ENCODE results near the gene C2CD3. TPM values are rescaled to one million over a fixed set of nuclear protein-coding genes. Genes with fewer than 3 reads are reported as not detected.

The C2CD3 gene
- total RNA-seq, 4 donors from 2014 or later = 11.4 to 30.1 (median 25.3) TPM

DNA sequence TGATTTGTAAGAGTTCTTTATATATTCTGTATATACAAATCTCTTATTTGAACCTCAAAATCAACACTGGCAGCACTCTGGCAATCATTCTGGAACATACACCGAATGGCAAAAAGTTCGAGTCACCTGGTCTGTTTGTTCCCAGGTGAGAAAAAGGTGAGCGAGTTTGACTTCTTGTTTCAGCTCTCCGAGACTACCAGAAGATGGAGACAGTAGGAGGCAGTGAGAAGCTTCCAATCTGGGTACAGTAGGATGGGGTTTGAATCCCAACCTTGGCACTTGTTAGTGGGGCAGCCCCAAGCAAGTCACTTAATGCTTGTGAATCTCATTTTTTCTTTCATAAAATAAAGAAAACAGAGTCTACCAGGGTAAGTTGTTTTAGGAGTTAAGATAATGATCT lies 76.4 kb downstream of the C2CD3 start:
- H3K4me3 ChIP-seq = no peak overlapping the region
- H3K9me3 ChIP-seq = no peaks in the 10 kb centered on the region
- H3K4me1 ChIP-seq = no peaks in the 10 kb centered on the region
- 90 to 100% methylated on average over 2 of the region's 4 CpGs for WGBS, 2 donors (ENCODE audit: low coverage in 1 of 2)
- peaks cover 3 to 98% of the 10 kb centered on the region in 2 donors for H3K36me3 ChIP-seq
- no peak overlapping the region for H3K27ac ChIP-seq
- TF ChIP-seq, protein P1, sequence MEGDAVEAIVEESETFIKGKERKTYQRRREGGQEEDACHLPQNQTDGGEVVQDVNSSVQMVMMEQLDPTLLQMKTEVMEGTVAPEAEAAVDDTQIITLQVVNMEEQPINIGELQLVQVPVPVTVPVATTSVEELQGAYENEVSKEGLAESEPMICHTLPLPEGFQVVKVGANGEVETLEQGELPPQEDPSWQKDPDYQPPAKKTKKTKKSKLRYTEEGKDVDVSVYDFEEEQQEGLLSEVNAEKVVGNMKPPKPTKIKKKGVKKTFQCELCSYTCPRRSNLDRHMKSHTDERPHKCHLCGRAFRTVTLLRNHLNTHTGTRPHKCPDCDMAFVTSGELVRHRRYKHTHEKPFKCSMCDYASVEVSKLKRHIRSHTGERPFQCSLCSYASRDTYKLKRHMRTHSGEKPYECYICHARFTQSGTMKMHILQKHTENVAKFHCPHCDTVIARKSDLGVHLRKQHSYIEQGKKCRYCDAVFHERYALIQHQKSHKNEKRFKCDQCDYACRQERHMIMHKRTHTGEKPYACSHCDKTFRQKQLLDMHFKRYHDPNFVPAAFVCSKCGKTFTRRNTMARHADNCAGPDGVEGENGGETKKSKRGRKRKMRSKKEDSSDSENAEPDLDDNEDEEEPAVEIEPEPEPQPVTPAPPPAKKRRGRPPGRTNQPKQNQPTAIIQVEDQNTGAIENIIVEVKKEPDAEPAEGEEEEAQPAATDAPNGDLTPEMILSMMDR (IDR thresholded peaks at IDR 0.05) = no peak
- no peak for TF ChIP-seq POLR2AphosphoS5 (IDR thresholded peaks at IDR 0.05)
- no peak for TF ChIP-seq EP300 (IDR thresholded peaks at IDR 0.05)
- TF ChIP-seq POLR2A (IDR thresholded peaks at IDR 0.05) = no peak
- no peaks in the 10 kb centered on the region for H3K27me3 ChIP-seq
- ATAC-seq = no peak

DNA sequence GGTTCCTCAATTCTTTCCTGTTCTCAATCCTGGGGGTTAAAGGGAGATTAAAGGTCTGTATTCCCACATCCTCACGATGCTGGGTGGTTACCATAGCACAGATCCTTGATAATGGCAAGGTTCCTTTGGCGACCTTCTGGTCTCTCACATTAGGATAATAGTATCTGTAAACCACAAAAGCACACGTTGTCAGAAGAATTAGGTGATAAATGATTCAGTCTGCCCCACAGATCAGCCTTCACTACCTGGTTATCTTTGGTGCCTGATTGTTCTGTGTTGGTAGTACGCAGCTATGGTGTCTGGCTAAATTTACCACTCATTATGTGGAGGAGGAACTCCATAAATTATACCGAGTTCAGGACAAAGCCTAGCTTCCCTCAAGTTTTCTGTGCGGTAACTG lies 78.4 kb downstream of the C2CD3 start:
- Histone ChIP-seq H3K4me3 (no peak overlapping the region), H3K36me3 (peaks cover 3 to 97% of the 10 kb centered on the region in 2 donors), H3K27ac (no peak overlapping the region), H3K9me3 (no peaks in the 10 kb centered on the region), H3K27me3 (no peaks in the 10 kb centered on the region), H3K4me1 (no peaks in the 10 kb centered on the region)
- TF ChIP-seq POLR2A (IDR thresholded peaks at IDR 0.05) (no peak), EP300 (IDR thresholded peaks at IDR 0.05) (no peak), POLR2AphosphoS5 (IDR thresholded peaks at IDR 0.05) (no peak)
- TF ChIP-seq, protein P1 (IDR thresholded peaks at IDR 0.05) = no peak
- WGBS, 2 donors (ENCODE audit: low coverage in 1 of 2) = 83 to 86% methylated on average over 3 to 6 of the region's 6 CpGs
- no peak for ATAC-seq

DNA sequence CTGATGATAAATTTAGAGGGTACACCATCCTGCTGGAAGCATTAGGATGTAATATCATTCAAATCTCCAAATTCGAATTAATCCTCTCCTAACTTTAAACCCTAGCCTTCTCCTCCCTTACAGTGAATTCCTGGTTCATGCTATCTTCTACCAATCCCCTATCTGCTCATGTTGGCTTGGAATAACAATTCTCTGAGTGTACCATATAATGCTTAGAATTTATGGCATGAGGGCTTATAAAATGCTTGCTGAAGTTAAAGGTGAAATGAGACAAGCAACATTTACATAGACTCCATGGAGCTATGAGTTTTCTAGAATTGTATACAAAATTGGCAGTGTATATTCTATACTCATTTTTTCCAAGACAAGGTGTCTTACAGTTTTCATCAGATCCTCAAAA lies 79.3 kb downstream of the C2CD3 start:
- WGBS, 2 donors (ENCODE audit: low coverage in 1 of 2) = 80% methylated on average over 1 of the region's 1 CpG; no CpG with 5 or more reads in 1 of the 2 donors
- Histone ChIP-seq H3K4me1 (no peaks in the 10 kb centered on the region), H3K9me3 (no peaks in the 10 kb centered on the region), H3K27me3 (no peaks in the 10 kb centered on the region), H3K36me3 (peaks cover 3 to 98% of the 10 kb centered on the region in 2 donors), H3K4me3 (no peak overlapping the region), H3K27ac (no peak overlapping the region)
- TF ChIP-seq POLR2AphosphoS5 (IDR thresholded peaks at IDR 0.05) (no peak), POLR2A (IDR thresholded peaks at IDR 0.05) (no peak), EP300 (IDR thresholded peaks at IDR 0.05) (no peak)
- TF ChIP-seq, protein P1 (IDR thresholded peaks at IDR 0.05) = no peak
- no peak for ATAC-seq

DNA sequence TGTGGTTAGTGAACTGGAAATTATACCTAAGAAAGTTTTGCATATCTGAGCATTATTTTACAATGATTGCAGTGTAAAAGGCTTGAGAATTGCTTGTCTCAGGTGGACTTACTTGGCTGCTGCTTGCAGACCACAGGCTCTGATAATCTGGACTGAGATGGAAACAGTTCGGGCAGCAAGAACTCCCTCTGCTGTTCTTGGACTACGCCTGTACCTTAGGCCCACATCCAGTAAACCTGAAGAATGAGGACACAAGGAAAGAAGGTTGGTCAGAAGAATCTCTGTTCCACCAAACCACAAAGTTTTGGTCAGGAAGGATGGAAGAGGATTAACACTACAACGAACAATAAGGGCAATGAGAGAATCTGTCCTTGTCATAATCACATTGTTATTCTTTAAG lies 80.1 kb downstream of the C2CD3 start:
- Histone ChIP-seq H3K27ac (no peak overlapping the region), H3K4me1 (no peaks in the 10 kb centered on the region), H3K27me3 (no peaks in the 10 kb centered on the region), H3K36me3 (peaks cover 1 to 98% of the 10 kb centered on the region in 2 donors), H3K9me3 (no peaks in the 10 kb centered on the region), H3K4me3 (no peak overlapping the region)
- 72 to 95% methylated on average over 2 to 3 of the region's 3 CpGs for WGBS, 2 donors (ENCODE audit: low coverage in 1 of 2)
- ATAC-seq = no peak
- TF ChIP-seq EP300 (IDR thresholded peaks at IDR 0.05) (no peak), POLR2AphosphoS5 (IDR thresholded peaks at IDR 0.05) (no peak)
- TF ChIP-seq, protein P1 (IDR thresholded peaks at IDR 0.05) = no peak

DNA sequence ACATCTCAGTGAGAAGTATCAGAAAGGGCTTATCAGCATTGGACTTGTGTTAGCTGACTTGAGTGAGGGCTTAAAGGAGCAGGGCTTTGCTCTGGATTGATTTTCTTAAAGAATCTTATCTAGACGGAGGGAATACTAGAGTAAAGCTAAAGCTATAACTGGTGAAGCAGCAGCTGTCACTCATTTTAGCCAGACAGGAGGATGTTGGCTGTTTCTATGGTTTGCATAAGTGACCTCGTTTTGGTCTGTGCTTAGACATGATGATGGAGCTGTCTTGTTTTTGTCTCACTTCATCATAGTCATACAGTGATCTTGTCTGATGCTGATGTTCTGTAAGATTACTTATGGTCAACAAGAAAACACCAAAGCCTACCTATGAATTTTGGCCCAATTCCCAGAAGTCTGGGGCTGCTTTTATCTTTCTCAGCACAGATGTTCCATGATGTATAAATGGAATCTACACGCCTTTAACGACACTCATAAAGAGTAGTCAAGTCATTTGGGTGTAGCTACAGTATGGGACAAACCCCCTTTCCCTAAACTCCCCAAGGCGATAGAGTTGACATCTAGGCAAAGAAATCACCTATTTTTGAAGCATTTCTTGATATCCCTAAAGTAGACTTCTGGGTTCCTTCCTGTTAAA lies 84.4 kb downstream of the C2CD3 start:
- no peak overlapping the region for H3K27ac ChIP-seq
- ATAC-seq = no peak
- H3K4me1 ChIP-seq = no peaks in the 10 kb centered on the region
- no peak for TF ChIP-seq POLR2A (IDR thresholded peaks at IDR 0.05)
- no peak for TF ChIP-seq POLR2AphosphoS5 (IDR thresholded peaks at IDR 0.05)
- TF ChIP-seq, protein P1 (IDR thresholded peaks at IDR 0.05) = no peak
- no peak for TF ChIP-seq EP300 (IDR thresholded peaks at IDR 0.05)
- peaks cover 0 to 91% of the 10 kb centered on the region in 2 donors for H3K36me3 ChIP-seq
- H3K9me3 ChIP-seq = no peaks in the 10 kb centered on the region
- 92% methylated on average over 3 to 5 of the region's 5 CpGs for WGBS, 2 donors (ENCODE audit: low coverage in 1 of 2)
- H3K27me3 ChIP-seq = no peaks in the 10 kb centered on the region
- H3K4me3 ChIP-seq = no peak overlapping the region

Measured in gastroesophageal sphincter (tissue), 4 donors.